HepG2 (cell line): ENCODE measurements around the gene SCAPER. TPM values are rescaled to one million over a fixed set of nuclear protein-coding genes. Genes with fewer than 3 reads are reported as not detected.
"Not testable (repeated sequence)": the region's sequence is repeated elsewhere in the genome, so short reads cannot be mapped to it uniquely, and the experiment has no call there.

Source experiments
- ATAC-seq: fragments of 200-7000 bp; cut with Tn5 transposase; 3 replicates; pipeline ENCODE4 v1.9.1; 2020; ENCODE audit warnings: mild to moderate bottlenecking, moderate library complexity
- BruUV-seq: library from RNA; stranded (reverse); fragments of 400-500 nt; replicated peaks from 2 replicates; lab custom pipeline; 2021; lab: Mats Ljungman, UMichigan
- CTCF ChIA-PET: fragments of 300-600 bp; formaldehyde crosslinking; extraction: SDS; loops from one replicate; lab custom pipeline; 2021; ENCODE audit warnings: low total read pairs, inconsistent platforms, low intra/inter-chr PET ratio; lab: Yijun Ruan, JAX
- POLR2A ChIA-PET: fragments of 350-600 bp; sonication (Branson Sonifier 250); formaldehyde crosslinking; loops from one replicate; lab custom pipeline; 2020; ENCODE audit warnings: antibody characterized with exemption, inconsistent platforms; lab: Yijun Ruan, JAX
- DNase-seq: peaks from one replicate; pipeline ENCODE4 v3.0.0-alpha.2; 2015; ENCODE audit warnings: low spot score
- FAIRE-seq: peaks from 3 replicates; lab custom pipeline; 2011; peaks lifted over from hg19 to GRCh38; lab: Jason Lieb, UNC
- H2AFZ ChIP-seq: one replicate; pipeline ENCODE4 v1.6.1; 2011; ENCODE audit warnings: low read length, inconsistent platforms
- H3K27ac ChIP-seq: fragments of 300-600 bp; 3 replicates; pipeline ENCODE4 v1.8.0; 2011; ENCODE audit warnings: mixed run types, mild to moderate bottlenecking, mixed read lengths, low read length, inconsistent platforms; ENCODE audit not compliant: insufficient read depth; ENCODE audit errors: extremely low read length
- H3K27me3 ChIP-seq, 2 experiments: fragments of 200-600 bp in 1 of 2; 2 replicates in 1 of 2; 3 replicates in 1 of 2; pipeline versions ENCODE4 v1.6.0 to v1.8.0; 2011; ENCODE audit warnings: low read length in 2 of 2, mild to moderate bottlenecking in 2 of 2, moderate library complexity in 2 of 2, inconsistent platforms in 1 of 2; ENCODE audit not compliant: insufficient read depth in 2 of 2, control insufficient read depth in 1 of 2
- H3K36me3 ChIP-seq, 2 experiments: fragments of 200-600 bp in 1 of 2; replicated peaks in 1 of 2; 2 replicates in 1 of 2; 3 replicates in 1 of 2; pipeline versions ENCODE4 v1.5.1 to v1.8.0; 2011; ENCODE audit warnings: low read length in 2 of 2, inconsistent platforms in 1 of 2; ENCODE audit not compliant: insufficient read depth in 2 of 2, control insufficient read depth in 1 of 2
- H3K4me1 ChIP-seq: 2 replicates; pipeline ENCODE4 v1.5.1; 2012; ENCODE audit warnings: low read length, inconsistent platforms; ENCODE audit not compliant: insufficient read depth
- H3K4me2 ChIP-seq: 2 replicates; pipeline ENCODE4 v1.6.0; 2011; ENCODE audit warnings: low read depth, low read length, inconsistent platforms
- H3K4me3 ChIP-seq, 3 experiments: fragments of 200-600 bp in 1 of 3; sonication (generic), shearing (Covaris generic) in 1 of 3; replicated peaks in 1 of 3; 2 replicates each; pipeline ENCODE4 v1.5.1; 2011 to 2016; ENCODE audit warnings: low read length in 3 of 3, inconsistent platforms in 2 of 3, low read depth in 2 of 3, mild to moderate bottlenecking in 2 of 3, control low read depth in 1 of 3, mixed read lengths in 1 of 3; ENCODE audit not compliant: insufficient read depth in 1 of 3
- H3K79me2 ChIP-seq: one replicate; pipeline ENCODE4 v1.6.1; 2011; ENCODE audit warnings: low read length, inconsistent platforms; ENCODE audit not compliant: insufficient read depth
- H3K9ac ChIP-seq: 2 replicates; pipeline ENCODE4 v1.6.0; 2011; ENCODE audit warnings: mild to moderate bottlenecking, low read depth, low read length, inconsistent platforms; ENCODE audit not compliant: insufficient read depth
- H3K9me3 ChIP-seq: 2 replicates; pipeline ENCODE4 v1.5.1; 2012; ENCODE audit warnings: mild to moderate bottlenecking, low read length
- H4K20me1 ChIP-seq: 2 replicates; pipeline ENCODE4 v1.6.0; 2011; ENCODE audit warnings: inconsistent platforms, mild to moderate bottlenecking, low read length, moderate library complexity; ENCODE audit not compliant: insufficient read depth
- KLF12 ChIP-seq: sonication (generic); formaldehyde crosslinking; IDR thresholded peaks from 2 replicates; pipeline ENCODE4 v1.4.0; 2020; ENCODE audit warnings: missing genetic modification reagents, borderline replicate concordance
- STAG1 ChIP-seq: sonication (generic); formaldehyde crosslinking; IDR thresholded peaks from 2 replicates; pipeline ENCODE4 v1.4.0; 2020; ENCODE audit warnings: missing genetic modification reagents
- ZBTB8A ChIP-seq: sonication (generic); formaldehyde crosslinking; IDR thresholded peaks from 2 replicates; pipeline ENCODE4 v1.4.0; 2020; ENCODE audit warnings: mild to moderate bottlenecking, low read depth, missing genetic modification reagents, borderline replicate concordance
- ZIK1 ChIP-seq: sonication (generic); formaldehyde crosslinking; IDR thresholded peaks from 2 replicates; pipeline ENCODE4 v1.5.0; 2020; ENCODE audit warnings: mild to moderate bottlenecking, low read depth, missing genetic modification reagents, borderline replicate concordance
- WGBS: methylation state at CpG from one replicate; pipeline ENCODE4 v1.1.6; 2017; ENCODE audit warnings: low lambda C conversion rate; 5-methylcytosine and 5-hydroxymethylcytosine counted together
- in situ Hi-C: cut with HindIII; loops from 2 replicates; pipeline ENCODE4 v1.10.0; 2017; ENCODE audit warnings: low pct_unique_long_range_greater_than_20kb; ENCODE audit not compliant: extremely low pct_ligation_motif_present
- intact Hi-C: fragments of 100-400 bp; cut with micrococcal nuclease; formaldehyde crosslinking; loops from one replicate; pipeline ENCODE4 v1.10.0; 2022; ENCODE audit not compliant: unreplicated experiment
- polyA plus RNA-seq, 8 experiments: library from polyadenylated mRNA; depleted of rRNA in 3 of 8; stranded (reverse) in 7 of 8; unstranded in 1 of 8; fragments of >200 nt; fragmentation: Illumina TruSeq in 4 of 8; extraction: Trizol in 4 of 8; gene quantifications; 2 replicates each; pipeline versions ENCODE4 v1.2.1 to v1.2.3, GENCODE V29; 2011 to 2016; ENCODE audit warnings: low read depth in 4 of 8, missing spikeins in 1 of 8, mixed read lengths in 1 of 8; ENCODE audit not compliant: insufficient read depth in 1 of 8
- total RNA-seq, 5 experiments: library from RNA; depleted of rRNA; stranded (reverse); fragments of >200 nt; fragmentation: Illumina TruSeq; extraction: Trizol; gene quantifications; 2 replicates each; pipeline ENCODE4 v1.2.3, GENCODE V29; 2016; ENCODE audit warnings: low read depth in 1 of 5
- TF ChIP-seq, protein P1 (sequence below): sonication (generic); IDR thresholded peaks from 2 replicates; pipeline ENCODE4 v1.6.1; 2016; ENCODE audit warnings: low read depth, borderline replicate concordance
- TF ChIP-seq, protein P2 (sequence below): sonication (generic); formaldehyde crosslinking; IDR thresholded peaks from 2 replicates; pipeline ENCODE4 v1.5.0; 2020; ENCODE audit warnings: mild to moderate bottlenecking, missing genetic modification reagents

Gene SCAPER
- total and polyA plus RNA-seq, 2 of the 13 experiments (the other 11 are each of a cell fraction or from before 2014, with no cell fraction given), result 4.3 to 10.5 TPM

DNA sequence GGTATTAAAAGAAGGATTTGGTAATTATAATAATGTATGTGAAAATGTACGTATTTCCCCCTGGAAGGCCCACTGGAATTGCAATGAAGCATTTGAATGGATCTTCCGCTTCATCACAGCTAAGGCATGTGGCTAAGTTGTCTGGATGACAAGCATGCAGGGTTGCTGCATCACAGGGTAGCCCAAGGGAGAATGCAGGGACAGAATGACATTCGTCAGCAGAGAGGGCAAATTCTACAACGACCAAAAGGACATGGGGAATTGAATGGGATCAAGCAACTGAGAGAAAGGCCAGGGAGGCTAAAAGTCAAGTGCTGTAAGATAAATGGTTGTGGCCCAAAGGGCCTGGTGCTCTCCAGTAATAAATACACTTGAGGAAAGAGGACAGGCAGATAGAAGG is 473.2 kb downstream of the SCAPER start:
- Histone ChIP-seq H3K27me3 (no peaks in the 10 kb centered on the region), H4K20me1 (no peaks in the 10 kb centered on the region), H3K79me2 (no peaks in the 10 kb centered on the region), H3K4me1 (no peaks in the 10 kb centered on the region), H3K36me3 (0 out of 5 replicates have a peak, but pooled peaks cover 0 to 4% of the 10 kb centered on the region in 2 experiments), H3K4me2 (no peak overlapping the region), H2AFZ (no peak overlapping the region), H3K9ac (no peak overlapping the region), H3K9me3 (no peaks in the 10 kb centered on the region), H3K27ac (no peak overlapping the region), H3K4me3 (no peak overlapping the region)
- intact Hi-C loops, result no loop called here
- ChIA-PET POLR2A (no interaction called here), CTCF (no interaction called here)
- ATAC-seq, result no peak
- in situ Hi-C loops, result no loop called here
- DNase-seq, result no peak
- no peak for FAIRE-seq
- WGBS, result 78% methylated on average over 4 of the region's 4 CpGs
- TF ChIP-seq, protein P1, sequence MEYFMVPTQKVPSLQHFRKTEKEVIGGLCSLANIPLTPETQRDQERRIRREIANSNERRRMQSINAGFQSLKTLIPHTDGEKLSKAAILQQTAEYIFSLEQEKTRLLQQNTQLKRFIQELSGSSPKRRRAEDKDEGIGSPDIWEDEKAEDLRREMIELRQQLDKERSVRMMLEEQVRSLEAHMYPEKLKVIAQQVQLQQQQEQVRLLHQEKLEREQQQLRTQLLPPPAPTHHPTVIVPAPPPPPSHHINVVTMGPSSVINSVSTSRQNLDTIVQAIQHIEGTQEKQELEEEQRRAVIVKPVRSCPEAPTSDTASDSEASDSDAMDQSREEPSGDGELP, result no peak
- TF ChIP-seq ZIK1 (CRISPR knock-in tag) (no peak), KLF12 (CRISPR knock-in tag) (no peak), STAG1 (CRISPR knock-in tag) (no peak), ZBTB8A (no peak)
- TF ChIP-seq, protein P2, sequence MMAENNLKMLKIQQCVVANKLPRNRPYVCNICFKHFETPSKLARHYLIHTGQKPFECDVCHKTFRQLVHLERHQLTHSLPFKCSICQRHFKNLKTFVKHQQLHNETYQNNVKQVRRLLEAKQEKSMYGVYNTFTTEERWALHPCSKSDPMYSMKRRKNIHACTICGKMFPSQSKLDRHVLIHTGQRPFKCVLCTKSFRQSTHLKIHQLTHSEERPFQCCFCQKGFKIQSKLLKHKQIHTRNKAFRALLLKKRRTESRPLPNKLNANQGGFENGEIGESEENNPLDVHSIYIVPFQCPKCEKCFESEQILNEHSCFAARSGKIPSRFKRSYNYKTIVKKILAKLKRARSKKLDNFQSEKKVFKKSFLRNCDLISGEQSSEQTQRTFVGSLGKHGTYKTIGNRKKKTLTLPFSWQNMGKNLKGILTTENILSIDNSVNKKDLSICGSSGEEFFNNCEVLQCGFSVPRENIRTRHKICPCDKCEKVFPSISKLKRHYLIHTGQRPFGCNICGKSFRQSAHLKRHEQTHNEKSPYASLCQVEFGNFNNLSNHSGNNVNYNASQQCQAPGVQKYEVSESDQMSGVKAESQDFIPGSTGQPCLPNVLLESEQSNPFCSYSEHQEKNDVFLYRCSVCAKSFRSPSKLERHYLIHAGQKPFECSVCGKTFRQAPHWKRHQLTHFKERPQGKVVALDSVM (CRISPR knock-in tag), result no peak
- no TSS peak for BruUV-seq

DNA sequence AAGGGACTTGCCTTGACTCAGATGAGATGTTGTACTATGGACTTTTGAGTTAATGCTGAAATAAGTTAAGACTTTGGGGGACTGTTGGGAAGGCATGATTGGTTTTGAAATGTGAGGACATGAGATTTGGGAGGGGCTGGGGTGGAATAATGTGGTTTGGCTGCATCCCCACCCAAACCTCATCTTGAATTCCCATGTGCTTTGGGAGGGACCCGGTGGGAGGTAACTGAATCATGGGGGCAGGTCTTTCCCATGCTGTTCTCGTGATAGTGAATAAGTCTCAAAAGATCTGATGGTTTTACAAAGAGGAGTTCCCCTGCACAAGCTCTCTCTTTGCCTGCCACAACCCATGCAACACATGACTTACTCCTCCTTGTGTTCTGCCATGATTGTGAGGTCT is 474.4 kb downstream of the SCAPER start:
- in situ Hi-C loops, H4K20me1 ChIP-seq, H3K4me1 ChIP-seq, H3K9me3 ChIP-seq, CTCF ChIA-PET, H2AFZ ChIP-seq, H3K36me3 ChIP-seq, ATAC-seq, H3K4me2 ChIP-seq, DNase-seq, H3K27me3 ChIP-seq, POLR2A ChIA-PET, H3K9ac ChIP-seq, H3K27ac ChIP-seq, BruUV-seq, H3K79me2 ChIP-seq, H3K4me3 ChIP-seq, intact Hi-C loops, FAIRE-seq: not testable (repeated sequence)
- 82% methylated on average over 2 of the region's 2 CpGs for WGBS
